Measurements from ENCODE around the gene LPAR2.
A peak's percentile ranks its signal among the peaks of the same experiment; 100 is the strongest.

Gene LPAR2

GRCh38 chr19:19652482-19653295 lies 24.7 kb upstream of the LPAR2 start:
- no peak for DNase-seq

- no peak for DNase-seq
Observed at GRCh38 chr19:19651076-19651475, 23.1 kb upstream of the LPAR2 start.

- DNase-seq, result no peak
Observed at GRCh38 chr19:19650331-19650730, 22.3 kb upstream of the LPAR2 start.

GRCh38 chr19:19649580-19649995 lies 21.6 kb upstream of the LPAR2 start:
- DNase-seq, result no peak

- DNase-seq, result no peak
Observed at GRCh38 chr19:19649155-19649554, 21.1 kb upstream of the LPAR2 start.

- no peak for DNase-seq
Observed at GRCh38 chr19:19647037-19647835, 19.2 kb upstream of the LPAR2 start.

- no peak for DNase-seq
Observed at GRCh38 chr19:19645233-19645870, 17.3 kb upstream of the LPAR2 start.

GRCh38 chr19:19644054-19644388 lies 16.0 kb upstream of the LPAR2 start:
- DNase-seq, result no peak

- peak; percentile 88 to 91 for DNase-seq
Observed at GRCh38 chr19:19643158-19644053, 15.4 kb upstream of the LPAR2 start, which contains the start of gene GMIP. TSS of gene GMIP (minus strand) at chr19:19643657. CDS start at chr19:19643529, 128 bp downstream.

- DNase-seq, result peak; percentile 54 to 56
Observed at GRCh38 chr19:19642506-19643157, 14.6 kb upstream of the LPAR2 start.

GRCh38 chr19:19637523-19638251 lies 9.7 kb upstream of the LPAR2 start:
- no peak for DNase-seq

GRCh38 chr19:19637186-19637522 lies 9.1 kb upstream of the LPAR2 start:
- DNase-seq, result no peak

- no peak for DNase-seq
Observed at GRCh38 chr19:19636573-19637185, 8.7 kb upstream of the LPAR2 start.

- no peak for DNase-seq
Observed at GRCh38 chr19:19635313-19635702, 7.3 kb upstream of the LPAR2 start.

- no peak for DNase-seq
Observed at GRCh38 chr19:19634516-19635312, 6.7 kb upstream of the LPAR2 start.

- no peak for DNase-seq
Observed at GRCh38 chr19:19633711-19634515, 5.9 kb upstream of the LPAR2 start.

GRCh38 chr19:19632661-19633060 lies 4.6 kb upstream of the LPAR2 start:
- DNase-seq, result no peak

GRCh38 chr19:19631346-19631745 lies 3.3 kb upstream of the LPAR2 start:
- DNase-seq, result no peak

GRCh38 chr19:19630426-19630825 lies 2.4 kb upstream of the LPAR2 start:
- DNase-seq, result no peak

Data from stimulated activated CD4-positive, alpha-beta T cell treated with anti-CD3 and anti-CD28 coated beads, Interleukin-2, amount 100 ng/mL, for 24 hours (primary cell).